ENCODE measurements around the gene MSL3B.

MSL3B gene

DNA sequence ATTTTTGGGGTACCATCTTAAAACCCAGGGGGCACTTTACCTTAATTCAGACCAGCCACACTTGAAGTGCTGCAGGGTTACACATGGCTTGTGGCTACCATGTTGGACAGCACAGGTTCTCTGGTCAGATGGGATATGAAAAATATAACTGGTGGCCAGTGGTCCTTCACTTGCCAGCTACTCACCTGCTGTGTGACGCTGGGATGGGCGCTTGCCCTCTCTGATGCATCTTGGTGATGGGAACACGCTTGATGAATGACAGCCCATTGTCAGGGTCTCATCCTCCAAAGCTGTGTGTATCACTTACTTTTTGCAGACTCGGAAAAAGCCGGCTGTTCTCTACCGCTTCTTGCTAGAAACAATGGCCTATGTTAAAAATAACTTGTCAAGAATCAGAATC is 36.3 kb downstream of the MSL3B start:
- H3K4me3 ChIP-seq (ENCODE audit: low read depth, low read length): no peak overlapping the region
- no peak for TF ChIP-seq CTCF (IDR thresholded peaks at IDR 0.05; ENCODE audit: low read depth, low read length, missing control alignments)
- in situ Hi-C loops (cut with HindIII; ENCODE audit: low sequenced_read_pairs): no loop called here
- no peak for DNase-seq (ENCODE audit: low read depth)

- TF ChIP-seq CTCF (IDR thresholded peaks at IDR 0.05; ENCODE audit: low read depth, low read length, missing control alignments): no peak
- DNase-seq (ENCODE audit: low read depth): no peak
- in situ Hi-C loops (cut with HindIII; ENCODE audit: low sequenced_read_pairs): no loop called here
- no peak overlapping the region for H3K4me3 ChIP-seq (ENCODE audit: low read depth, low read length)
Observed at GRCh38 chr2:233831011-233831721, 37.0 kb downstream of the MSL3B start.

- DNase-seq (ENCODE audit: low read depth): no peak
- in situ Hi-C loops (cut with HindIII; ENCODE audit: low sequenced_read_pairs): no loop called here
- H3K4me3 ChIP-seq (ENCODE audit: low read depth, low read length): no peak overlapping the region
- TF ChIP-seq CTCF (IDR thresholded peaks at IDR 0.05; ENCODE audit: low read depth, low read length, missing control alignments): no peak
Observed at GRCh38 chr2:233830111-233830802, 37.9 kb downstream of the MSL3B start.

DNA sequence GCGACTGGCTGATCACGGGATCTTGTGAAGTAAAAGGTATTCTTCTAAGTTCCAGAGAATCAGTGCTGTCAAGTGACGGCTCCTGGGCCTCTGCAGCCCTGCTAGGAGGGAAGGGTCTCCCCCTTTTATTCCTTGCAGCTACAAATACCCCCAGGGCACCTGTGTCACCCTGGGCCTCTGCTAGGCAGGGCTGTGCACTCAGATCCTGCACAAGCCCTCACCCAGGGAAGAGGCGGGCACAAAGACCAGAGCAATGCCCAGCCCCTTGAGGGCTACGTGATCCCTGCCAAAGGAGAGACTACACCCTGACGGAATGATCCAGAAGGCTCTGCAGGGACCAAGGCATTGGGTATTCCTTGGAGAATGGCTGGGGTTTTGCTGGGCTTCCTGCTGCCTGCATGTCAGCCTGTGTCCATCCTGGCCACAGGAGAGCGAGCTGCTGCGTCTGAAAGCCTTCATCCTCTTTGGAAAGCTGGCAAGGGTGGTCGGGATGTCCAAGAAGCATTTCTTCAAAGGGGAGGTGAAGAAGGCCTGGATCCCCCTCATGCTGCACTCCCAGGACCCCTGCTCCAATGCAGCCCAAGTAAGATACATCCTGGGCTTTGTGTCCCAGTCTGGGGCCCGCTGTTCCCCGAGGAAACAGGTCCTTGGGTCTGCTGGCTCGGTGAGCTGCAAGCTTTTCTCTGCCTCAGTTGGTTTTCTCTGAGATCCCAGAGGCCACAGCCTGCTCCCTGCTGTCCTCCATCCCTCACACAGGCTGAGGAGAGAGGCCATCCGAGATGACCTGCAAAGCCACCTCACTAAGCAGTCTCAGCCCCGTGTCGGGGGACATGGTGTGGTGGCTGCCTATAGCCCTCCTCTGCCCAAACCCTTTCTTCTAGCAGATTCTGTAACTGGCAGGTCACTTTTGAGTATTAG is 38.7 kb downstream of the MSL3B start:
- TF ChIP-seq CTCF (IDR thresholded peaks at IDR 0.05; ENCODE audit: low read depth, low read length, missing control alignments): no peak
- no peak for DNase-seq (ENCODE audit: low read depth)
- in situ Hi-C loops (cut with HindIII; ENCODE audit: low sequenced_read_pairs): no loop called here
- no peak overlapping the region for H3K4me3 ChIP-seq (ENCODE audit: low read depth, low read length)

DNA sequence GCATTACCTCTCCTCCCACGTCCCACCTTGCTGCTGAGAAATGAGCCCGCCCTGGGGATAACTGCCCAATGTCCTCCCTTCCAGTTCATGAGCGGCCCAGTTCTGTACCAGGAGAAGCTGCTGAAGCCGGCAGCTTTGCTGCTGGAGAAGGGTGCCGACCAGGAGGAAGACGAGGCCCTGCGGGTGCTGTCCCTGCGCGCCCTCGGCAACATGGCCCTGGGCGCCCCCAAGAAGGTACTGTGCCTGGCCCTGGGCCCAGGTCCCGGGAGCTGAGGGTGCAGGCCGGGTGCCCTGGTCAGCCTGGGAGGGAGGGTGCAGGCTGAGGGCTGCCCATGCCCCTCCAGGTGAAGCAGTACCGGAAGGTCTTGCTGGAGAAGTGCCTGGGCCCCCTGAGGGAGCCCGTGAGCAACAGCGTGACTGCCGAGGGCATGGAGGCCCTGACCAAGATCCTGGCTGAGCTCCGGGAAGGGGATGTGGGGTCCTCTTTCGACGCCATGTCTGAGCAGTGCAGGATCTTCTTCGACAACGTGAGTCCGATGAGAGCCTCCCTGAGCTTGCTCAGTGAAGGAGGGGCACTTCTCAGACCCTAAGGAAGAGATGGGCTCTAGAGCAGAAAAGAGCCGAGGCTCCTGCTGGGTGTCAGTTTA is 39.5 kb downstream of the MSL3B start:
- in situ Hi-C loops (cut with HindIII; ENCODE audit: low sequenced_read_pairs): no loop called here
- no peak for DNase-seq (ENCODE audit: low read depth)
- H3K4me3 ChIP-seq (ENCODE audit: low read depth, low read length): no peak overlapping the region
- no peak for TF ChIP-seq CTCF (IDR thresholded peaks at IDR 0.05; ENCODE audit: low read depth, low read length, missing control alignments)

DNA sequence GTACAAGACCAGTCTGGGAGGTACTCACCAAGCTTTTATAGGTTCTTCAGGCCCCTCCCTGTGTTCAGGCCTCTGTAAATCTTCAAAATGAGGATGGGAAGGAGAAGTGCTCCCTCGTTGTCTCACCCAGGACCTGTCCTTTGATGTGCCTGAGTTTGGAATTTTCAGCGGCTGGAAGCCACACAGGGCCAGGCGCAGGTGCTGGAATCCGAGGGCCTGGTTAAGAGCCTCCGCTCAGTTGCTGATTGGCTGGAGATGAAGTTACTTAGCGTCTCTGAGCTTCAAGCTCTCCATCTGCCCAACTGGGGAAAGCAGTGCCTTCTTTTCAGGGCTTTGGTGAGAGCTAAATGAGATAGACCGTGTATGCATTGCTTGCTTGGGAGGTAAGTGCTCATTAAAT is 43.8 kb downstream of the MSL3B start:
- H3K4me3 ChIP-seq (ENCODE audit: low read depth, low read length): no peak overlapping the region
- in situ Hi-C loops (cut with HindIII; ENCODE audit: low sequenced_read_pairs): no loop called here
- no peak for DNase-seq (ENCODE audit: low read depth)
- no peak for TF ChIP-seq CTCF (IDR thresholded peaks at IDR 0.05; ENCODE audit: low read depth, low read length, missing control alignments)

Data from astrocyte of the cerebellum (primary cell).